K562 (cell line): ENCODE results near the gene DUS1L. TPM values are rescaled to one million over a fixed set of nuclear protein-coding genes. Genes with fewer than 3 reads are reported as not detected.

Source experiments
- GABPB1 ChIP-seq: sonication (generic); formaldehyde crosslinking; IDR thresholded peaks from 2 replicates; pipeline ENCODE4 v1.8.0; 2022; ENCODE audit warnings: mild to moderate bottlenecking, missing genetic modification reagents
- HNRNPUL1 ChIP-seq: fragments of 200-400 bp; formaldehyde crosslinking; IDR thresholded peaks from 2 replicates; pipeline ENCODE4 v1.6.1; 2017; ENCODE audit warnings: low read length
- JUNB ChIP-seq: fragments of 450-650 bp; formaldehyde crosslinking; conservative IDR thresholded peaks from 2 replicates; pipeline ENCODE4 v1.4.0; 2020; ENCODE audit warnings: mild to moderate bottlenecking
- MCM5 ChIP-seq: fragments of 450-650 bp; IDR thresholded peaks from 2 replicates; pipeline ENCODE4 v1.6.1; 2016; ENCODE audit warnings: low read depth
- MYC ChIP-seq, 2 experiments: fragments of 250-450 bp in 1 of 2; sonication (Bioruptor Pico) in 1 of 2; IDR thresholded peaks; 2 replicates each; pipeline versions ENCODE4 v1.5.1 to v1.6.1; 2012 to 2021; ENCODE audit warnings: low read depth in 2 of 2, borderline replicate concordance in 1 of 2, improper control_type of control experiment in 1 of 2, low read length in 1 of 2, mild to moderate bottlenecking in 1 of 2, moderate library complexity in 1 of 2
- NR2F6 ChIP-seq: fragments of 450-650 bp; formaldehyde crosslinking; IDR thresholded peaks from 2 replicates; pipeline ENCODE4 v1.4.0; 2020; ENCODE audit warnings: mild to moderate bottlenecking
- RBFOX2 ChIP-seq: fragments of 200-400 bp; formaldehyde crosslinking; IDR thresholded peaks from 2 replicates; pipeline ENCODE4 v1.6.1; 2017; ENCODE audit warnings: low read depth, mild to moderate bottlenecking, low read length, moderate library complexity
- RBM22 ChIP-seq: fragments of 200-400 bp; formaldehyde crosslinking; IDR thresholded peaks from 2 replicates; pipeline ENCODE4 v1.6.1; 2018; ENCODE audit warnings: low read length, low read depth; ENCODE audit not compliant: poor library complexity, severe bottlenecking
- RFX7 ChIP-seq: fragments of 250-450 bp; sonication (Bioruptor Pico); IDR thresholded peaks from 2 replicates; pipeline ENCODE4 v1.5.1; 2021; ENCODE audit warnings: mild to moderate bottlenecking
- SNRNP70 ChIP-seq: fragments of 200-400 bp; formaldehyde crosslinking; optimal IDR thresholded peaks from 2 replicates; pipeline ENCODE3; 2017; ENCODE audit warnings: low read depth, low read length
- ZC3H8 ChIP-seq: fragments of 450-650 bp; IDR thresholded peaks from 2 replicates; pipeline ENCODE4 v1.6.1; 2017
- ZNF311 ChIP-seq: fragments of 250-450 bp; sonication (Bioruptor Pico); IDR thresholded peaks from 2 replicates; pipeline ENCODE4 v1.4.0; 2020; ENCODE audit warnings: mild to moderate bottlenecking, moderate library complexity
- ZSCAN29 ChIP-seq: fragments of 450-650 bp; IDR thresholded peaks from 2 replicates; pipeline ENCODE4 v1.6.1; 2017
- polyA plus RNA-seq, 8 experiments: library from polyadenylated mRNA; depleted of rRNA in 4 of 8; stranded (reverse) in 5 of 8; unstranded in 3 of 8; fragments of >200 nt; fragmentation: Nextera tagmentation in 2 of 8; fragmentation: Illumina TruSeq in 1 of 8; extraction: Ambion mirVana in 2 of 8; extraction: Trizol in 1 of 8; gene quantifications; 2 replicates each; pipeline versions ENCODE4 v1.2.1 to v1.2.3, GENCODE V29; 2011 to 2014; ENCODE audit warnings: inconsistent platforms in 1 of 8, missing spikeins in 1 of 8
- total RNA-seq, 7 experiments: library from RNA; depleted of rRNA in 6 of 7; stranded (reverse); fragments of >200 nt in 6 of 7; fragmentation: Illumina TruSeq in 2 of 7; extraction: Trizol in 2 of 7; gene quantifications; 2 replicates each; pipeline versions ENCODE4 v1.2.1 to v1.2.3, GENCODE V29; 2011 to 2021; ENCODE audit warnings: low replicate concordance in 1 of 7
- TF ChIP-seq, protein P1 (sequence below): fragments of 250-450 bp; sonication (Bioruptor Pico); IDR thresholded peaks from 2 replicates; pipeline ENCODE4 v1.8.0; 2021; ENCODE audit warnings: moderate library complexity, mild to moderate bottlenecking, inconsistent platforms
- TF ChIP-seq, protein P2 (sequence below): IDR thresholded peaks from 2 replicates; pipeline ENCODE4 v1.6.1; 2011; ENCODE audit not compliant: insufficient read length; ENCODE audit errors: extremely low read depth
- TF ChIP-seq, protein P3 (sequence below): fragments of 250-450 bp; sonication (Bioruptor Pico); IDR thresholded peaks from 2 replicates; pipeline ENCODE4 v1.4.0; 2020
- TF ChIP-seq, protein P4 (sequence below): fragments of 250-450 bp; sonication (Bioruptor Pico); IDR thresholded peaks from 2 replicates; pipeline ENCODE4 v1.5.0; 2021
- TF ChIP-seq, protein P5 (sequence below): fragments of 250-450 bp; sonication (Bioruptor Pico); IDR thresholded peaks from 2 replicates; pipeline ENCODE4 v1.8.0; 2022; ENCODE audit warnings: inconsistent platforms, mild to moderate bottlenecking, moderate library complexity, borderline replicate concordance
- TF ChIP-seq, protein P6 (sequence below), 3 experiments: IDR thresholded peaks in 2 of 3; conservative IDR thresholded peaks in 1 of 3; 2 replicates each; pipeline ENCODE4 v1.5.1; 2011 to 2012; ENCODE audit warnings: low read length in 3 of 3, mild to moderate bottlenecking in 3 of 3, control low read depth in 2 of 3, improper control_type of control experiment in 1 of 3, inconsistent platforms in 1 of 3, low read depth in 1 of 3, mixed read lengths in 1 of 3, moderate library complexity in 1 of 3; ENCODE audit not compliant: insufficient read depth in 2 of 3

The DUS1L gene
- total and polyA plus RNA-seq, 9 of the 15 experiments (the other 6 are each of a cell fraction or from before 2014, with no cell fraction given), result 7.8 to 210 (median 83.9) TPM

DNA sequence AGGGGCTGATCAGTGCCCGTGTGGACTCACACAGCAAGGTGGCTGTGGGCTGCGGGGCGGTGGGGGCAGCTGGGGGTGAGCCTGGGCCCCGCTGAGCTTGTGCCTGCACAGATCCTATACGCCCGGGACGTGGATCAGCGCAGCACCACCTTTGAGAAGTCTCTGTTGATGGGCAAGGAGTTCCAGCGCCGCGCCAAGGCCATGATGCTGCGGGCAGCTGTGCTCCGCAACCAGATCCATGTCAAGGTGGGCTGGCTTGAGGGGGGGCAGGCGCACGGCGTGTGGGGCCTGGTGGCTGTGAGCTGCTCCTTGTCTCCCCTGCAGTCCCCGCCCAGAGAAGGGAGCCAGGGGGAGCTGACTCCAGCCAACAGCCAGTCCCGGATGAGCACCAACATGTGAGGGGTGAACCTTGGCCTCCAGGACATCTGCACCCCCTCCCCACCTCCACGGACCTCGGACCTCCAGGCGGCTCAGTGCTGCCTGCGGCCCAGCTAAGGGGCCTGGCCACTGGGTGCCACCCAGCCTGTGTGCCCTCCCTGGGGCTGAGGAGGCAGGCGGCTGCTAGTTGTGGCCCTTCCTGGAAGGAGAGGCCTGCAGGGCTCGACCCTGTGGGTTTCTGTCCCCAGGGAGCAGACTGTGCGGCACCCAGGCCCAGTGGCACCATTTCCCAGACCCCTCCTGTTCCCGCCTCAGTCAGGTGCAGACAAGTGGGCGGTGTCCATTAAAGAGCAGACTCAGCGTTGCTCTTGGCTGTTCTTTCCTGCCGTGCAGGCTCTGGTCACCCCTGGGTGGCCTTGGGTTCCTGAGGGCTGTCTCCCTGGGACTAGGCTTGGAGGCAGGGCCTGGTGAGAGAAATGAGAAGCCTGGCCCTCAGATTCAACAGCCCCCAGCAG is 8.6 kb downstream of the DUS1L start (continued):
- TF ChIP-seq, protein P1, sequence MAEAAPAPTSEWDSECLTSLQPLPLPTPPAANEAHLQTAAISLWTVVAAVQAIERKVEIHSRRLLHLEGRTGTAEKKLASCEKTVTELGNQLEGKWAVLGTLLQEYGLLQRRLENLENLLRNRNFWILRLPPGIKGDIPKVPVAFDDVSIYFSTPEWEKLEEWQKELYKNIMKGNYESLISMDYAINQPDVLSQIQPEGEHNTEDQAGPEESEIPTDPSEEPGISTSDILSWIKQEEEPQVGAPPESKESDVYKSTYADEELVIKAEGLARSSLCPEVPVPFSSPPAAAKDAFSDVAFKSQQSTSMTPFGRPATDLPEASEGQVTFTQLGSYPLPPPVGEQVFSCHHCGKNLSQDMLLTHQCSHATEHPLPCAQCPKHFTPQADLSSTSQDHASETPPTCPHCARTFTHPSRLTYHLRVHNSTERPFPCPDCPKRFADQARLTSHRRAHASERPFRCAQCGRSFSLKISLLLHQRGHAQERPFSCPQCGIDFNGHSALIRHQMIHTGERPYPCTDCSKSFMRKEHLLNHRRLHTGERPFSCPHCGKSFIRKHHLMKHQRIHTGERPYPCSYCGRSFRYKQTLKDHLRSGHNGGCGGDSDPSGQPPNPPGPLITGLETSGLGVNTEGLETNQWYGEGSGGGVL, result no peak
- TF ChIP-seq, protein P2, sequence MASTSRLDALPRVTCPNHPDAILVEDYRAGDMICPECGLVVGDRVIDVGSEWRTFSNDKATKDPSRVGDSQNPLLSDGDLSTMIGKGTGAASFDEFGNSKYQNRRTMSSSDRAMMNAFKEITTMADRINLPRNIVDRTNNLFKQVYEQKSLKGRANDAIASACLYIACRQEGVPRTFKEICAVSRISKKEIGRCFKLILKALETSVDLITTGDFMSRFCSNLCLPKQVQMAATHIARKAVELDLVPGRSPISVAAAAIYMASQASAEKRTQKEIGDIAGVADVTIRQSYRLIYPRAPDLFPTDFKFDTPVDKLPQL, result no peak
- no peak for TF ChIP-seq NR2F6 (CRISPR knock-in tag)
- no peak for TF ChIP-seq HNRNPUL1
- no peak for TF ChIP-seq ZC3H8
- no peak for TF ChIP-seq MYC (IDR thresholded peaks at IDR 0.05; ENCODE audit: low read depth, low read length)
- TF ChIP-seq MYC (CRISPR knock-in tag; IDR thresholded peaks at IDR 0.05; ENCODE audit: borderline replicate concordance, low read depth), result no peak
- TF ChIP-seq RBFOX2, result peak; percentile 59
- TF ChIP-seq SNRNP70, result peak; percentile 61
- no peak for TF ChIP-seq RFX7 (CRISPR knock-in tag)
- no peak for TF ChIP-seq ZSCAN29
- TF ChIP-seq GABPB1 (CRISPR knock-in tag), result no peak
- TF ChIP-seq JUNB (CRISPR knock-in tag), result no peak
- TF ChIP-seq, protein P3, sequence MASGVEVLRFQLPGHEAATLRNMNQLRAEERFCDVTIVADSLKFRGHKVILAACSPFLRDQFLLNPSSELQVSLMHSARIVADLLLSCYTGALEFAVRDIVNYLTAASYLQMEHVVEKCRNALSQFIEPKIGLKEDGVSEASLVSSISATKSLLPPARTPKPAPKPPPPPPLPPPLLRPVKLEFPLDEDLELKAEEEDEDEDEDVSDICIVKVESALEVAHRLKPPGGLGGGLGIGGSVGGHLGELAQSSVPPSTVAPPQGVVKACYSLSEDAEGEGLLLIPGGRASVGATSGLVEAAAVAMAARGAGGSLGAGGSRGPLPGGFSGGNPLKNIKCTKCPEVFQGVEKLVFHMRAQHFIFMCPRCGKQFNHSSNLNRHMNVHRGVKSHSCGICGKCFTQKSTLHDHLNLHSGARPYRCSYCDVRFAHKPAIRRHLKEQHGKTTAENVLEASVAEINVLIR, result no peak
- peak; percentile 92 for TF ChIP-seq RBM22
- TF ChIP-seq, protein P4, sequence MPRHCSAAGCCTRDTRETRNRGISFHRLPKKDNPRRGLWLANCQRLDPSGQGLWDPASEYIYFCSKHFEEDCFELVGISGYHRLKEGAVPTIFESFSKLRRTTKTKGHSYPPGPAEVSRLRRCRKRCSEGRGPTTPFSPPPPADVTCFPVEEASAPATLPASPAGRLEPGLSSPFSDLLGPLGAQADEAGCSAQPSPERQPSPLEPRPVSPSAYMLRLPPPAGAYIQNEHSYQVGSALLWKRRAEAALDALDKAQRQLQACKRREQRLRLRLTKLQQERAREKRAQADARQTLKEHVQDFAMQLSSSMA (CRISPR knock-in tag), result no peak
- no peak for TF ChIP-seq MCM5
- TF ChIP-seq ZNF311, result no peak
- TF ChIP-seq, protein P5, sequence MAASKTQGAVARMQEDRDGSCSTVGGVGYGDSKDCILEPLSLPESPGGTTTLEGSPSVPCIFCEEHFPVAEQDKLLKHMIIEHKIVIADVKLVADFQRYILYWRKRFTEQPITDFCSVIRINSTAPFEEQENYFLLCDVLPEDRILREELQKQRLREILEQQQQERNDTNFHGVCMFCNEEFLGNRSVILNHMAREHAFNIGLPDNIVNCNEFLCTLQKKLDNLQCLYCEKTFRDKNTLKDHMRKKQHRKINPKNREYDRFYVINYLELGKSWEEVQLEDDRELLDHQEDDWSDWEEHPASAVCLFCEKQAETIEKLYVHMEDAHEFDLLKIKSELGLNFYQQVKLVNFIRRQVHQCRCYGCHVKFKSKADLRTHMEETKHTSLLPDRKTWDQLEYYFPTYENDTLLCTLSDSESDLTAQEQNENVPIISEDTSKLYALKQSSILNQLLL, result no peak
- TF ChIP-seq, protein P6, sequence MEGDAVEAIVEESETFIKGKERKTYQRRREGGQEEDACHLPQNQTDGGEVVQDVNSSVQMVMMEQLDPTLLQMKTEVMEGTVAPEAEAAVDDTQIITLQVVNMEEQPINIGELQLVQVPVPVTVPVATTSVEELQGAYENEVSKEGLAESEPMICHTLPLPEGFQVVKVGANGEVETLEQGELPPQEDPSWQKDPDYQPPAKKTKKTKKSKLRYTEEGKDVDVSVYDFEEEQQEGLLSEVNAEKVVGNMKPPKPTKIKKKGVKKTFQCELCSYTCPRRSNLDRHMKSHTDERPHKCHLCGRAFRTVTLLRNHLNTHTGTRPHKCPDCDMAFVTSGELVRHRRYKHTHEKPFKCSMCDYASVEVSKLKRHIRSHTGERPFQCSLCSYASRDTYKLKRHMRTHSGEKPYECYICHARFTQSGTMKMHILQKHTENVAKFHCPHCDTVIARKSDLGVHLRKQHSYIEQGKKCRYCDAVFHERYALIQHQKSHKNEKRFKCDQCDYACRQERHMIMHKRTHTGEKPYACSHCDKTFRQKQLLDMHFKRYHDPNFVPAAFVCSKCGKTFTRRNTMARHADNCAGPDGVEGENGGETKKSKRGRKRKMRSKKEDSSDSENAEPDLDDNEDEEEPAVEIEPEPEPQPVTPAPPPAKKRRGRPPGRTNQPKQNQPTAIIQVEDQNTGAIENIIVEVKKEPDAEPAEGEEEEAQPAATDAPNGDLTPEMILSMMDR (IDR thresholded peaks at IDR 0.05 in 2 of 3, conservative IDR thresholded peaks at IDR 0.05 in 1 of 3; ENCODE audit: insufficient read depth in 2 of 3, low read depth in 1 of 3, low read length in 3 of 3), result no peak
